Measurements from ENCODE around the gene DUSP16.
"Not testable (repeated sequence)": the region's sequence is repeated elsewhere in the genome, so short reads cannot be mapped to it uniquely, and the experiment has no call there.

DUSP16 gene

GRCh38 chr12:12487490-12487889, 75.2 kb downstream of the DUSP16 start:
- DNase-seq: no peak

GRCh38 chr12:12486661-12487240, 75.9 kb downstream of the DUSP16 start:
- DNase-seq: no peak

GRCh38 chr12:12483438-12483837, 79.2 kb downstream of the DUSP16 start:
- DNase-seq: no peak

GRCh38 chr12:12482959-12483358, 79.7 kb downstream of the DUSP16 start:
- DNase-seq: no peak

GRCh38 chr12:12482150-12482761, 80.4 kb downstream of the DUSP16 start:
- DNase-seq: no peak

- DNase-seq: no peak
These were observed 81.0 kb downstream of the DUSP16 start for GRCh38 chr12:12481631-12482030.

- no peak for DNase-seq
These were observed 82.6 kb downstream of the DUSP16 start for GRCh38 chr12:12480074-12480473.

- DNase-seq: no peak
These were observed 85.2 kb downstream of the DUSP16 start for GRCh38 chr12:12477532-12477890.

- DNase-seq: no peak
These were observed 85.7 kb downstream of the DUSP16 start for GRCh38 chr12:12476857-12477531.

GRCh38 chr12:12474931-12475795, 87.5 kb downstream of the DUSP16 start:
- DNase-seq: no peak

- no peak for DNase-seq
These were observed 88.2 kb downstream of the DUSP16 start for GRCh38 chr12:12474471-12474928.

- DNase-seq: no peak
These were observed 89.4 kb downstream of the DUSP16 start for GRCh38 chr12:12473223-12473622.

- DNase-seq: not testable (repeated sequence)
These were observed 90.4 kb downstream of the DUSP16 start for GRCh38 chr12:12471982-12472961.

GRCh38 chr12:12470751-12471306, 91.8 kb downstream of the DUSP16 start:
- no peak for DNase-seq

- no peak for DNase-seq
These were observed 93.3 kb downstream of the DUSP16 start for GRCh38 chr12:12469386-12469785.

GRCh38 chr12:12468575-12468974, 94.1 kb downstream of the DUSP16 start:
- no peak for DNase-seq

GRCh38 chr12:12467688-12468261, 94.9 kb downstream of the DUSP16 start:
- DNase-seq: no peak

GRCh38 chr12:12467264-12467663, 95.4 kb downstream of the DUSP16 start:
- peak; percentile 23 for DNase-seq

- no peak for DNase-seq
These were observed 96.5 kb downstream of the DUSP16 start for GRCh38 chr12:12466157-12466556.

- DNase-seq: no peak
These were observed 97.1 kb downstream of the DUSP16 start for GRCh38 chr12:12465522-12465921.

GRCh38 chr12:12461923-12462315, 100.7 kb downstream of the DUSP16 start:
- no peak for DNase-seq
